ENCODE measurements around the gene LMF1. TPM values are rescaled to one million over a fixed set of nuclear protein-coding genes. Genes with fewer than 3 reads are reported as not detected.

Gene LMF1
- polyA plus RNA-seq: 9.2 and 16.2 TPM in 2 replicates
- polyA minus RNA-seq: 10.0 and 14.1 TPM in 2 replicates

DNA sequence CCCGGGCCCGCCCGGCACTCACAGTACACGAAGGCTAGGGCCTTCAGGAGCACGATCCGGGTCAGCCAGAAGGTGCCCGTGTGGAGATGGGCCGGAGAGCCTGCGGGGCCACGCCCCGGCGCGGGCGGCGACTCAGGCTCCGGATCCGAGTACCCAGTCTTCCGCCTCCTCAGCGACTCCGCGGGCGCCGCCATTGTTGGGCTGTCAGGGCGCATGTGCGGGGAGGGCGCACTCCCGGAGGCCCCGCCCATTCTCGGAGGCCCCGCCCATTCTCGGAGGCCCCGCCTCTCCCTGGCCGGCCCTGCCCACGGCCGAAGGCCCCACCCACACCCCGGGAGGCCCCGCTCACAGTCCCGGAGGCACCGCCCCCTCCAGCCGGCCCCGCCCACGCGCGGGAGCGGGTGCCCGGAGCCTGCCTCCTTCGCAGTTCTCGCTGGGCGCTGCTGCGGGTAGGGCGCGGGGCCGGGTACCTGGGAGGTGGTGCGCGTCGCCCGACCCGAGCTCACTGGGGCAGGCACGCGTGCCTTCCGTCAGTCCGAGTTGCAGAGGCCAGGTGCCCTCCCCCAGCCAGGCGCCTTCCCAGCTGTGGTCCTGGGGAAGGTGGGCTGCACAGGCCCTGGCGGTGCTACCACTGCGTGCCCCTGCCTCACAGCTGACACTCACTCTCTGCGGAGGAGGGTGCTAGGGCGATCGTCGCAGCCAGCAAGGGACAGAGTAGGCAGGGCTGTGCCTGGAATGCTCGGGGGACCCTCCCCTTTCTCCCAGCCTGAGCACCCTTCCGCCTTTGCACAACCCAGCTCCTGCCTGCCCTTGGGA is at the start of gene LMF1:
Gene LMF1 (minus strand): TSS at position 219 of the 816 bp plus-strand sequence. CDS start 4 bp downstream, at position 215.
- Histone ChIP-seq H3K36me3 (ENCODE audit: insufficient read depth, low read length) (no peaks in the 10 kb centered on the region), H3K79me2 (replicated peaks; ENCODE audit: insufficient read depth, low read length) (peaks cover 3% of the 10 kb centered on the region), H4K20me1 (ENCODE audit: insufficient read depth) (peaks cover 5% of the 10 kb centered on the region), H3F3A (ENCODE audit: insufficient read depth, low read length, poor library complexity, severe bottlenecking) (peaks cover 4% of the 10 kb centered on the region), H2AFZ (ENCODE audit: low read depth, low read length) (peak within 1 kb of the TSS; percentile 83), H3K4me3 (ENCODE audit: low read length) (peak within 1 kb of the TSS; percentile 93), H3K4me2 (ENCODE audit: low read length) (peak within 1 kb of the TSS; percentile 55), H3K9me3 (ENCODE audit: low read length) (no peaks in the 10 kb centered on the region), H3K9ac (ENCODE audit: low read length) (peak within 1 kb of the TSS; percentile 77), H3K9me2 (ENCODE audit: insufficient read depth, low read length) (no peaks in the 10 kb centered on the region), H3K27ac (ENCODE audit: low read length) (no peak within 1 kb of the TSS), H3K27me3 (ENCODE audit: insufficient read depth, low read depth, low read length) (no peaks in the 10 kb centered on the region)
- TF ChIP-seq POLR2AphosphoS5 (IDR thresholded peaks at IDR 0.05) (peak; percentile 75), EZH2 (IDR thresholded peaks at IDR 0.05; ENCODE audit: borderline replicate concordance, insufficient read depth, low read length, poor library complexity, severe bottlenecking) (no peak), TAF1 (IDR thresholded peaks at IDR 0.05; ENCODE audit: low read depth) (peak; percentile 46), MXI1 (conservative IDR thresholded peaks at IDR 0.05; ENCODE audit: poor library complexity, severe bottlenecking) (peak; percentile 75)
- TF ChIP-seq, protein P1, sequence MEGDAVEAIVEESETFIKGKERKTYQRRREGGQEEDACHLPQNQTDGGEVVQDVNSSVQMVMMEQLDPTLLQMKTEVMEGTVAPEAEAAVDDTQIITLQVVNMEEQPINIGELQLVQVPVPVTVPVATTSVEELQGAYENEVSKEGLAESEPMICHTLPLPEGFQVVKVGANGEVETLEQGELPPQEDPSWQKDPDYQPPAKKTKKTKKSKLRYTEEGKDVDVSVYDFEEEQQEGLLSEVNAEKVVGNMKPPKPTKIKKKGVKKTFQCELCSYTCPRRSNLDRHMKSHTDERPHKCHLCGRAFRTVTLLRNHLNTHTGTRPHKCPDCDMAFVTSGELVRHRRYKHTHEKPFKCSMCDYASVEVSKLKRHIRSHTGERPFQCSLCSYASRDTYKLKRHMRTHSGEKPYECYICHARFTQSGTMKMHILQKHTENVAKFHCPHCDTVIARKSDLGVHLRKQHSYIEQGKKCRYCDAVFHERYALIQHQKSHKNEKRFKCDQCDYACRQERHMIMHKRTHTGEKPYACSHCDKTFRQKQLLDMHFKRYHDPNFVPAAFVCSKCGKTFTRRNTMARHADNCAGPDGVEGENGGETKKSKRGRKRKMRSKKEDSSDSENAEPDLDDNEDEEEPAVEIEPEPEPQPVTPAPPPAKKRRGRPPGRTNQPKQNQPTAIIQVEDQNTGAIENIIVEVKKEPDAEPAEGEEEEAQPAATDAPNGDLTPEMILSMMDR (IDR thresholded peaks at IDR 0.05; ENCODE audit: poor library complexity, severe bottlenecking): no peak
- TF ChIP-seq, protein P2, sequence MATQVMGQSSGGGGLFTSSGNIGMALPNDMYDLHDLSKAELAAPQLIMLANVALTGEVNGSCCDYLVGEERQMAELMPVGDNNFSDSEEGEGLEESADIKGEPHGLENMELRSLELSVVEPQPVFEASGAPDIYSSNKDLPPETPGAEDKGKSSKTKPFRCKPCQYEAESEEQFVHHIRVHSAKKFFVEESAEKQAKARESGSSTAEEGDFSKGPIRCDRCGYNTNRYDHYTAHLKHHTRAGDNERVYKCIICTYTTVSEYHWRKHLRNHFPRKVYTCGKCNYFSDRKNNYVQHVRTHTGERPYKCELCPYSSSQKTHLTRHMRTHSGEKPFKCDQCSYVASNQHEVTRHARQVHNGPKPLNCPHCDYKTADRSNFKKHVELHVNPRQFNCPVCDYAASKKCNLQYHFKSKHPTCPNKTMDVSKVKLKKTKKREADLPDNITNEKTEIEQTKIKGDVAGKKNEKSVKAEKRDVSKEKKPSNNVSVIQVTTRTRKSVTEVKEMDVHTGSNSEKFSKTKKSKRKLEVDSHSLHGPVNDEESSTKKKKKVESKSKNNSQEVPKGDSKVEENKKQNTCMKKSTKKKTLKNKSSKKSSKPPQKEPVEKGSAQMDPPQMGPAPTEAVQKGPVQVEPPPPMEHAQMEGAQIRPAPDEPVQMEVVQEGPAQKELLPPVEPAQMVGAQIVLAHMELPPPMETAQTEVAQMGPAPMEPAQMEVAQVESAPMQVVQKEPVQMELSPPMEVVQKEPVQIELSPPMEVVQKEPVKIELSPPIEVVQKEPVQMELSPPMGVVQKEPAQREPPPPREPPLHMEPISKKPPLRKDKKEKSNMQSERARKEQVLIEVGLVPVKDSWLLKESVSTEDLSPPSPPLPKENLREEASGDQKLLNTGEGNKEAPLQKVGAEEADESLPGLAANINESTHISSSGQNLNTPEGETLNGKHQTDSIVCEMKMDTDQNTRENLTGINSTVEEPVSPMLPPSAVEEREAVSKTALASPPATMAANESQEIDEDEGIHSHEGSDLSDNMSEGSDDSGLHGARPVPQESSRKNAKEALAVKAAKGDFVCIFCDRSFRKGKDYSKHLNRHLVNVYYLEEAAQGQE (IDR thresholded peaks at IDR 0.05; ENCODE audit: borderline replicate concordance): peak; percentile 73

DNA sequence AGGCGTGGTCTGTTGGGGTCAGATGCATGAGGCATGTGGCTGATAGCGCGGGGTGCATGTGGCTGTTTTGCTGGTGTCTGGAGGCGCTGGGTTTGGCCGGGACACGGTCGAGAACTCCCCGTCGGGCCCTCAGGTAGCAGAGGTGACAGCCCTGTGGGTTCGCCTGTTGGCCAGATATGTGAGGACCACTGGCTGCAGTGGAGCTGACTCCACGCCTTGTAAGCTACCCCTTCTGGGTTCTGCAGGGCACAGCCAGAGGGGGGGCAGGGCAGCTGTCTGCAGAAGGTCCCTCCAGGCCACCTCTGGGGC is 49.3 kb upstream of the LMF1 start:
- no peak for TF ChIP-seq EP300 (conservative IDR thresholded peaks at IDR 0.05; ENCODE audit: poor library complexity, severe bottlenecking)
- no peak for TF ChIP-seq POLR2AphosphoS5 (IDR thresholded peaks at IDR 0.05)
- no peak for TF ChIP-seq EZH2 (IDR thresholded peaks at IDR 0.05; ENCODE audit: borderline replicate concordance, insufficient read depth, low read length, poor library complexity, severe bottlenecking)
- TF ChIP-seq, protein P2 (IDR thresholded peaks at IDR 0.05; ENCODE audit: borderline replicate concordance): no peak
- no peak for TF ChIP-seq RAD21 (conservative IDR thresholded peaks at IDR 0.05)
- TF ChIP-seq, protein P1 (IDR thresholded peaks at IDR 0.05; ENCODE audit: poor library complexity, severe bottlenecking): no peak
- TF ChIP-seq MXI1 (conservative IDR thresholded peaks at IDR 0.05; ENCODE audit: poor library complexity, severe bottlenecking): no peak
- no peak for TF ChIP-seq TAF1 (IDR thresholded peaks at IDR 0.05; ENCODE audit: low read depth)
- no peak for TF ChIP-seq SMC3 (conservative IDR thresholded peaks at IDR 0.05; ENCODE audit: poor library complexity)
- no peaks in the 10 kb centered on the region for H4K20me1 ChIP-seq (ENCODE audit: insufficient read depth)
- no peaks in the 10 kb centered on the region for H3K9me2 ChIP-seq (ENCODE audit: insufficient read depth, low read length)
- no peaks in the 10 kb centered on the region for H3K79me2 ChIP-seq (replicated peaks; ENCODE audit: insufficient read depth, low read length)
- H3K4me2 ChIP-seq (ENCODE audit: low read length): no peak overlapping the region
- no peak overlapping the region for H2AFZ ChIP-seq (ENCODE audit: low read depth, low read length)
- no peak overlapping the region for H3K4me3 ChIP-seq (ENCODE audit: low read length)
- H3F3A ChIP-seq (ENCODE audit: insufficient read depth, low read length, poor library complexity, severe bottlenecking): no peaks in the 10 kb centered on the region
- no peak overlapping the region for H3K9ac ChIP-seq (ENCODE audit: low read length)
- H3K9me3 ChIP-seq (ENCODE audit: low read length): no peaks in the 10 kb centered on the region
- no peak overlapping the region for H3K27ac ChIP-seq (ENCODE audit: low read length)
- H3K27me3 ChIP-seq (ENCODE audit: insufficient read depth, low read depth, low read length): no peaks in the 10 kb centered on the region
- H3K36me3 ChIP-seq (ENCODE audit: insufficient read depth, low read length): no peaks in the 10 kb centered on the region

Measured in neural cell (in vitro differentiated cells).